HCT116 (cell line): ENCODE data around the gene AFF1. TPM values are rescaled to one million over a fixed set of nuclear protein-coding genes. Genes with fewer than 3 reads are reported as not detected.

Experiments
- ATAC-seq: fragments of 200-7000 bp; cut with Tn5 transposase; 2 replicates; pipeline ENCODE4 v1.9.1; 2020; ENCODE audit warnings: mild to moderate bottlenecking, moderate library complexity
- BruUV-seq: library from RNA; stranded (reverse); fragments of 400-500 nt; replicated peaks from 2 replicates; lab custom pipeline; 2021; lab: Mats Ljungman, UMichigan
- CTCF ChIA-PET: fragments of 300-600 bp; sonication (Branson Sonifier 250); formaldehyde crosslinking; loops from one replicate; lab custom pipeline; 2021; ENCODE audit warnings: antibody characterized with exemption; lab: Charles Lee
- POLR2A ChIA-PET: fragments of 300-600, 350-600 bp; sonication (Branson Sonifier 250); formaldehyde crosslinking; loops from one replicate; lab custom pipeline; 2021; ENCODE audit warnings: antibody characterized with exemption; lab: Charles Lee
- RAD21 ChIA-PET, 2 experiments: fragments of 300-600 bp; sonication (Branson Sonifier 250); formaldehyde crosslinking; loops; one replicate each; lab custom pipeline; 2023; ENCODE audit warnings: low total read pairs in 2 of 2; ENCODE audit not compliant: uncharacterized antibody in 2 of 2, unreplicated experiment in 2 of 2, low non-redundant PET in 1 of 2; lab: Charles Lee
- DNase-seq: peaks from one replicate; pipeline ENCODE4 v3.0.0-alpha.2; 2010; ENCODE audit warnings: low read depth, low spot score
- H2AFZ ChIP-seq: fragments of 200-600 bp; shearing (Covaris generic), sonication (generic); 2 replicates; pipeline ENCODE4 v1.6.1; 2017; ENCODE audit warnings: low read depth, mixed run types, mixed read lengths, antibody characterized with exemption, low read length; ENCODE audit not compliant: poor library complexity, severe bottlenecking
- H3K27ac ChIP-seq: 2 replicates; pipeline ENCODE4 v1.5.1; 2012; ENCODE audit warnings: low read depth, low read length
- H3K27me3 ChIP-seq: fragments of 200-600 bp; sonication (generic); 2 replicates; pipeline ENCODE4 v1.6.1; 2016; ENCODE audit warnings: mixed run types, low read length, mixed read lengths; ENCODE audit not compliant: insufficient read depth
- H3K36me3 ChIP-seq, 2 experiments: fragments of 200-500 bp in 1 of 2; fragments of 200-600 bp in 1 of 2; sonication (Bioruptor generic) in 1 of 2; sonication (generic) in 1 of 2; 2 replicates each; pipeline versions ENCODE4 v1.5.1 to v1.6.1; 2014 to 2016; ENCODE audit warnings: low read length in 2 of 2, inconsistent platforms in 1 of 2, mixed read lengths in 1 of 2, mixed run types in 1 of 2; ENCODE audit not compliant: insufficient read depth in 2 of 2, control insufficient read depth in 1 of 2
- H3K4me1 ChIP-seq, 2 experiments: fragments of 200-600 bp in 1 of 2; sonication (generic) in 1 of 2; 2 replicates each; pipeline versions ENCODE4 v1.5.1 to v1.6.1; 2012 to 2017; ENCODE audit warnings: low read length in 2 of 2, inconsistent platforms in 1 of 2, mild to moderate bottlenecking in 1 of 2, mixed read lengths in 1 of 2, mixed run types in 1 of 2, moderate library complexity in 1 of 2; ENCODE audit not compliant: insufficient read depth in 2 of 2, control insufficient read depth in 1 of 2
- H3K4me2 ChIP-seq: fragments of 200-600 bp; sonication (generic); 2 replicates; pipeline ENCODE4 v1.6.1; 2017; ENCODE audit warnings: mixed run types, low read length, mixed read lengths
- H3K4me3 ChIP-seq, 2 experiments: fragments of 200-600 bp in 1 of 2; sonication (generic) in 1 of 2; replicated peaks in 1 of 2; 2 replicates each; pipeline ENCODE4 v1.5.1; 2011 to 2016; ENCODE audit warnings: low read length in 2 of 2, control low read depth in 1 of 2, low read depth in 1 of 2, mild to moderate bottlenecking in 1 of 2, mixed read lengths in 1 of 2, mixed run types in 1 of 2
- H3K79me2 ChIP-seq: fragments of 200-600 bp; sonication (generic); 2 replicates; pipeline ENCODE4 v1.6.1; 2017; ENCODE audit warnings: mild to moderate bottlenecking, mixed run types, low read length, moderate library complexity, mixed read lengths; ENCODE audit not compliant: insufficient read depth
- H3K9ac ChIP-seq: fragments of 200-600 bp; sonication (generic); 2 replicates; pipeline ENCODE4 v1.6.1; 2016; ENCODE audit warnings: low read length, mixed read lengths
- H3K9me2 ChIP-seq: fragments of 200-600 bp; sonication (generic), shearing (Covaris generic); 2 replicates; pipeline ENCODE4 v1.6.1; 2017; ENCODE audit warnings: mixed run types, mild to moderate bottlenecking, moderate library complexity; ENCODE audit not compliant: insufficient read depth
- H3K9me3 ChIP-seq, 2 experiments: fragments of 200-500 bp in 1 of 2; fragments of 200-600 bp in 1 of 2; sonication (Bioruptor generic) in 1 of 2; sonication (generic) in 1 of 2; 2 replicates each; pipeline ENCODE4 v1.6.1; 2014 to 2017; ENCODE audit warnings: low read length in 2 of 2, mixed read lengths in 2 of 2, inconsistent platforms in 1 of 2, low read depth in 1 of 2, mild to moderate bottlenecking in 1 of 2, mixed run types in 1 of 2, moderate library complexity in 1 of 2; ENCODE audit not compliant: control insufficient read depth in 1 of 2, insufficient read depth in 1 of 2
- H4K20me1 ChIP-seq: fragments of 200-600 bp; sonication (generic), shearing (Covaris generic); 2 replicates; pipeline ENCODE4 v1.6.1; 2017; ENCODE audit warnings: mixed run types, mild to moderate bottlenecking, moderate library complexity; ENCODE audit not compliant: insufficient read depth
- CEBPB ChIP-seq: IDR thresholded peaks from 2 replicates; pipeline ENCODE4 v1.6.1; 2012; ENCODE audit warnings: low read depth
- EGR1 ChIP-seq: IDR thresholded peaks from 2 replicates; pipeline ENCODE4 v1.6.1; 2012; ENCODE audit warnings: low read depth
- EZH2 ChIP-seq: fragments of 200-600 bp; sonication (generic); IDR thresholded peaks from 2 replicates; pipeline ENCODE4 v1.6.1; 2017; ENCODE audit warnings: antibody characterized with exemption, mixed run types
- EZH2phosphoT487 ChIP-seq: fragments of 200-600 bp; IDR thresholded peaks from 2 replicates; pipeline ENCODE4 v1.6.1; 2018; ENCODE audit warnings: antibody characterized with exemption, borderline replicate concordance
- POLR2A ChIP-seq: IDR thresholded peaks from 2 replicates; pipeline ENCODE4 v1.7.0; 2011; ENCODE audit warnings: borderline replicate concordance; ENCODE audit not compliant: insufficient read depth, insufficient read length; ENCODE audit errors: extremely low read depth
- RAD21 ChIP-seq: IDR thresholded peaks from 2 replicates; pipeline ENCODE4 v1.6.1; 2012; ENCODE audit warnings: low read depth, mild to moderate bottlenecking
- SIN3A ChIP-seq: IDR thresholded peaks from 2 replicates; pipeline ENCODE4 v1.6.1; 2012; ENCODE audit warnings: low read depth
- SRF ChIP-seq: IDR thresholded peaks from 2 replicates; pipeline ENCODE4 v1.6.1; 2012; ENCODE audit warnings: low read depth
- TCF7L2 ChIP-seq: IDR thresholded peaks from 2 replicates; pipeline ENCODE4 v1.7.0; 2011; ENCODE audit warnings: borderline replicate concordance, inconsistent platforms; ENCODE audit not compliant: insufficient read depth, insufficient read length; ENCODE audit errors: extremely low read depth
- YY1 ChIP-seq: IDR thresholded peaks from 2 replicates; pipeline ENCODE4 v1.6.1; 2011; ENCODE audit warnings: low read length, low read depth, moderate library complexity, mild to moderate bottlenecking; ENCODE audit not compliant: insufficient replicate concordance; ENCODE audit errors: extremely low read depth
- ZBTB33 ChIP-seq: IDR thresholded peaks from 2 replicates; pipeline ENCODE4 v1.6.1; 2011; ENCODE audit warnings: mild to moderate bottlenecking, low read length, moderate library complexity; ENCODE audit not compliant: insufficient replicate concordance; ENCODE audit errors: extremely low read depth
- ZFX ChIP-seq: fragments of 450-650 bp; IDR thresholded peaks from 2 replicates; pipeline ENCODE4 v1.6.1; 2017
- intact Hi-C: fragments of 100-400 bp; cut with micrococcal nuclease; formaldehyde crosslinking; loops from 2 replicates; pipeline ENCODE4 v1.10.0; 2022
- total RNA-seq: library from RNA; stranded (reverse); gene quantifications from one replicate; pipeline ENCODE4 v1.2.1, GENCODE V29; 2021; ENCODE audit not compliant: unreplicated experiment
- TF ChIP-seq, protein P1 (sequence below), 3 experiments: fragments of 200-600 bp in 1 of 3; sonication (generic) in 1 of 3; IDR thresholded peaks in 2 of 3; conservative IDR thresholded peaks in 1 of 3; 2 replicates each; pipeline ENCODE4 v1.5.1; 2012 to 2017; ENCODE audit warnings: low read depth in 2 of 3, low read length in 2 of 3, antibody characterized with exemption in 1 of 3, borderline replicate concordance in 1 of 3, control low read depth in 1 of 3, mild to moderate bottlenecking in 1 of 3, mixed read lengths in 1 of 3, mixed run types in 1 of 3, moderate library complexity in 1 of 3; ENCODE audit not compliant: insufficient read depth in 1 of 3
- TF ChIP-seq, protein P2 (sequence below): IDR thresholded peaks from 2 replicates; pipeline ENCODE4 v1.6.1; 2012; ENCODE audit warnings: low read depth
- TF ChIP-seq, protein P3 (sequence below): IDR thresholded peaks from 2 replicates; pipeline ENCODE4 v1.6.1; 2012

The AFF1 gene
- total RNA-seq, 1 experiment from 2014 or later: 43.1 TPM

GRCh38 chr4:86957215-86957614, 22.4 kb downstream of the AFF1 start:
- peaks cover 3 to 15% of the 10 kb centered on the region in 2 experiments; a peak in 2 of 4 replicates for H3K4me1 ChIP-seq
- DNase-seq (no peak), ATAC-seq (no peak)
- H3K27ac ChIP-seq: no peak overlapping the region
- no peaks in the 10 kb centered on the region for H3K36me3 ChIP-seq
- H3K9ac ChIP-seq: no peak overlapping the region
- ChIA-PET POLR2A (no interaction called here), RAD21 (no interaction called here), CTCF (no interaction called here)
- no peaks in the 10 kb centered on the region for H3K9me3 ChIP-seq
- H3K4me3 ChIP-seq: no peak overlapping the region
- TF ChIP-seq, protein P1, sequence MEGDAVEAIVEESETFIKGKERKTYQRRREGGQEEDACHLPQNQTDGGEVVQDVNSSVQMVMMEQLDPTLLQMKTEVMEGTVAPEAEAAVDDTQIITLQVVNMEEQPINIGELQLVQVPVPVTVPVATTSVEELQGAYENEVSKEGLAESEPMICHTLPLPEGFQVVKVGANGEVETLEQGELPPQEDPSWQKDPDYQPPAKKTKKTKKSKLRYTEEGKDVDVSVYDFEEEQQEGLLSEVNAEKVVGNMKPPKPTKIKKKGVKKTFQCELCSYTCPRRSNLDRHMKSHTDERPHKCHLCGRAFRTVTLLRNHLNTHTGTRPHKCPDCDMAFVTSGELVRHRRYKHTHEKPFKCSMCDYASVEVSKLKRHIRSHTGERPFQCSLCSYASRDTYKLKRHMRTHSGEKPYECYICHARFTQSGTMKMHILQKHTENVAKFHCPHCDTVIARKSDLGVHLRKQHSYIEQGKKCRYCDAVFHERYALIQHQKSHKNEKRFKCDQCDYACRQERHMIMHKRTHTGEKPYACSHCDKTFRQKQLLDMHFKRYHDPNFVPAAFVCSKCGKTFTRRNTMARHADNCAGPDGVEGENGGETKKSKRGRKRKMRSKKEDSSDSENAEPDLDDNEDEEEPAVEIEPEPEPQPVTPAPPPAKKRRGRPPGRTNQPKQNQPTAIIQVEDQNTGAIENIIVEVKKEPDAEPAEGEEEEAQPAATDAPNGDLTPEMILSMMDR (IDR thresholded peaks at IDR 0.05 in 2 of 3, conservative IDR thresholded peaks at IDR 0.05 in 1 of 3; ENCODE audit: borderline replicate concordance in 1 of 3, insufficient read depth in 1 of 3, low read depth in 2 of 3, low read length in 2 of 3): no peak
- TF ChIP-seq SRF (no peak), YY1 (no peak), EZH2phosphoT487 (no peak), EZH2 (no peak), TCF7L2 (no peak), RAD21 (no peak), POLR2A (no peak), EGR1 (no peak), SIN3A (no peak), ZBTB33 (no peak), CEBPB (no peak), ZFX (no peak)
- TF ChIP-seq, protein P2, sequence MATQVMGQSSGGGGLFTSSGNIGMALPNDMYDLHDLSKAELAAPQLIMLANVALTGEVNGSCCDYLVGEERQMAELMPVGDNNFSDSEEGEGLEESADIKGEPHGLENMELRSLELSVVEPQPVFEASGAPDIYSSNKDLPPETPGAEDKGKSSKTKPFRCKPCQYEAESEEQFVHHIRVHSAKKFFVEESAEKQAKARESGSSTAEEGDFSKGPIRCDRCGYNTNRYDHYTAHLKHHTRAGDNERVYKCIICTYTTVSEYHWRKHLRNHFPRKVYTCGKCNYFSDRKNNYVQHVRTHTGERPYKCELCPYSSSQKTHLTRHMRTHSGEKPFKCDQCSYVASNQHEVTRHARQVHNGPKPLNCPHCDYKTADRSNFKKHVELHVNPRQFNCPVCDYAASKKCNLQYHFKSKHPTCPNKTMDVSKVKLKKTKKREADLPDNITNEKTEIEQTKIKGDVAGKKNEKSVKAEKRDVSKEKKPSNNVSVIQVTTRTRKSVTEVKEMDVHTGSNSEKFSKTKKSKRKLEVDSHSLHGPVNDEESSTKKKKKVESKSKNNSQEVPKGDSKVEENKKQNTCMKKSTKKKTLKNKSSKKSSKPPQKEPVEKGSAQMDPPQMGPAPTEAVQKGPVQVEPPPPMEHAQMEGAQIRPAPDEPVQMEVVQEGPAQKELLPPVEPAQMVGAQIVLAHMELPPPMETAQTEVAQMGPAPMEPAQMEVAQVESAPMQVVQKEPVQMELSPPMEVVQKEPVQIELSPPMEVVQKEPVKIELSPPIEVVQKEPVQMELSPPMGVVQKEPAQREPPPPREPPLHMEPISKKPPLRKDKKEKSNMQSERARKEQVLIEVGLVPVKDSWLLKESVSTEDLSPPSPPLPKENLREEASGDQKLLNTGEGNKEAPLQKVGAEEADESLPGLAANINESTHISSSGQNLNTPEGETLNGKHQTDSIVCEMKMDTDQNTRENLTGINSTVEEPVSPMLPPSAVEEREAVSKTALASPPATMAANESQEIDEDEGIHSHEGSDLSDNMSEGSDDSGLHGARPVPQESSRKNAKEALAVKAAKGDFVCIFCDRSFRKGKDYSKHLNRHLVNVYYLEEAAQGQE: no peak
- TF ChIP-seq, protein P3, sequence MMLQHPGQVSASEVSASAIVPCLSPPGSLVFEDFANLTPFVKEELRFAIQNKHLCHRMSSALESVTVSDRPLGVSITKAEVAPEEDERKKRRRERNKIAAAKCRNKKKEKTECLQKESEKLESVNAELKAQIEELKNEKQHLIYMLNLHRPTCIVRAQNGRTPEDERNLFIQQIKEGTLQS: no peak
- BruUV-seq: no TSS peak
- H4K20me1 ChIP-seq: no peaks in the 10 kb centered on the region
- H2AFZ ChIP-seq: no peak overlapping the region
- no peaks in the 10 kb centered on the region for H3K9me2 ChIP-seq
- H3K27me3 ChIP-seq: no peaks in the 10 kb centered on the region
- no peak overlapping the region for H3K4me2 ChIP-seq
- intact Hi-C loops: no loop called here
- H3K79me2 ChIP-seq: peaks cover 3% of the 10 kb centered on the region; the same call in 1 of the 2 replicates
